Measurements from ENCODE around the gene GDI1. TPM values are rescaled to one million over a fixed set of nuclear protein-coding genes. Genes with fewer than 3 reads are reported as not detected.

GDI1 gene
- total RNA-seq, 2 donors from 2014 or later = 63.0 to 83.0 TPM

DNA sequence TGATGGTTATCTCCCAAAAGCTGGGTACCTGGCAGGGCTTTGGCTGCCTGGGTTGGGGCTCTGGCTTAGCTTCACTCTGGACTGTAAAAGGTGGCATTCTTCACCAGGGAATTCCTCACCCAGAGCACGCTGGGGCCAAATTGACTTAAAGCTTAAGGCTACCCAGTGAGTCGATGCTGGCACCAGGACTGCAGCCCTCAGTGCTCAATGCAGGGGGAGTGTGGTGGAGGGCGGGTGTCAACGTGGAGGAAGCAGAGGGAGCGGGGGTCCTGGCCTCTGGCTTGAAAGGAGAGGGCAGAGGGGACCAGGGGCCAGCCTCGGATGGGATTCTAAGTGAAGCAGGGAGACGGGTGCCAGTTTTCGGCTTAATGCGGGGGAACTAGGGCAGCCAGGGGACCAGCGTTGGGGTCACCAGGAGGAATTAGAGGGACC is 6.5 kb downstream of the GDI1 start:
- Histone ChIP-seq H3K9ac (ENCODE audit: low read depth in 2 of 2, low read length in 2 of 2) (peak overlapping the region; percentile 46 to 72), H3K9me3 (no peaks in the 10 kb centered on the region), H3K4me1 (no peaks in the 10 kb centered on the region), H3K27me3 (no peaks in the 10 kb centered on the region), H3K27ac (peak overlapping the region; percentile 65), H3K4me3 (peak overlapping the region; percentile 54), H3K36me3 (peaks cover under 1% of the 10 kb centered on the region)
- intact Hi-C loops (cut with DNase I) = no loop called here
- no peak for TF ChIP-seq CTCF (IDR thresholded peaks at IDR 0.05)
- DNase-seq = no peak

DNA sequence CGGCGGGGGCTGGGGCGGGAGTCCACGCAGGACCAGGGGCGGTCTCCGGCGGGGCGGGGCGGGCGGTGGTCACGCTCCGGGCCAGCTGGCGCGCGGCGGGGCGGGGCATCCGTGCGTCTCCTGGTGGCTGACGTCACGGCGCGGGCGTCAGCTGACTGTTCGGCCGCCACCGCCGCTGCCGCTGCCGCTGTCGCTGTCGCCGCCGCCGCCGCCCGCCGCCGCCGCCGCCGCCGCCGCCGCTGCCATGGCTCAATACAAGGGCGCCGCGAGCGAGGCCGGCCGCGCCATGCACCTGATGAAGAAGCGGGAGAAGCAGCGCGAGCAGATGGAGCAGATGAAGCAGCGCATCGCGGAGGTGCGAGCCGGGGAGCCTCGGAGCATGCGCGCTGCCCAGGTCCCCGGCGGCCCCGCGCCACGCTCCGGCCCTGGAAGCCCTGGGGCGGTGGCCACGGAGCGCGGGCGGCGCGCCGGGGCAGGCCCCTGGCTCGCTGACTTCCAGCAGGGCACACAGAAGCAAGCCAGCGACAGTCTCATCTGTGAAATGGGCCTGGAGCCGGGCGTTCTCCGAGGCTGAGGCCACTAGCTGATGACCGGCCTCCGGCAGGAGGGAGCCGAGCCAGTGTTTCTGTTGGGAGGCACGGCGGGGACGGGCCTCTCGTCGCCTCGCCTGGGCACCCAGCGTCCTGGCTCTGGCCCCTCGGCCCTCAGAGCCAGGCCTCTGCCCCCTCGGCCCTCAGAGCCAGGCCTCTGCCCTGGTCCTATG is 7.2 kb downstream of the GDI1 start, which contains the start of gene FAM50A:
FAM50A (plus strand) TSS at position 150 of the 763 bp plus-strand sequence; CDS start at position 245, 95 bp downstream.
- peak; percentile 79 for DNase-seq
- TF ChIP-seq CTCF (IDR thresholded peaks at IDR 0.05) = no peak
- peaks cover 7% of the 10 kb centered on the region for H3K36me3 ChIP-seq
- H3K27ac ChIP-seq = peak within 1 kb of the TSS; percentile 65
- H3K9me3 ChIP-seq = no peaks in the 10 kb centered on the region
- no peaks in the 10 kb centered on the region for H3K4me1 ChIP-seq
- no peaks in the 10 kb centered on the region for H3K27me3 ChIP-seq
- H3K4me3 ChIP-seq = peak within 1 kb of the TSS; percentile 54
- H3K9ac ChIP-seq (ENCODE audit: low read depth in 2 of 2, low read length in 2 of 2) = peak within 1 kb of the TSS; percentile 72 to 81
- intact Hi-C loops (cut with DNase I) = no loop called here

DNA sequence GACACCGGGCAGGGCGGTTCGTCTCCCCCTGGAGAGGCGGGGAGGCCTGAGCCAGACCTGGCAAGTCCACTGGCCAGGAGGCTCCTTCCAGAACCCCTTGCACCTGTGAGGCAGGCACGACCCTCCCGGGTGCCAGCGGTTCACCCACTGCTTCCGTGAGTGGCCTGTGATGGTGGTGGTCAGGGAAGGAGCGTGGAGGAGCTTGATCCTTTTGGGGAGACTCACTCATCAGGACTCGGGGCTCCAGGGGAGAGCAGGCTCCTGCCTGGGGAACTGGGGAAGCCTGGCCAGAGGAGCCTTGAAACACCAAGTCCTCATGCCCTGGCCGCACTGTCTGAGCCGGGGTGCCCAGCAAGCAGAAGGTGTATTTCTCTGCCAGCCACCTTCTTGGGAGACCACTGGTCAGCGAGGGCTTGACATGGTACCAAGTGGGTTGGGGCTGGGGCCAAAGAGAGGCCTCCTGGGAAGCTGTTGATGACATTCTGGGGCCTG is 7.8 kb downstream of the GDI1 start:
- intact Hi-C loops (cut with DNase I) = no loop called here
- Histone ChIP-seq H3K9me3 (no peaks in the 10 kb centered on the region), H3K27ac (peak overlapping the region; percentile 57), H3K9ac (ENCODE audit: low read depth in 2 of 2, low read length in 2 of 2) (peak overlapping the region; percentile 72 to 81), H3K27me3 (no peaks in the 10 kb centered on the region), H3K4me3 (peak overlapping the region; percentile 54), H3K36me3 (peaks cover 9% of the 10 kb centered on the region), H3K4me1 (no peaks in the 10 kb centered on the region)
- no peak for TF ChIP-seq CTCF (IDR thresholded peaks at IDR 0.05)
- no peak for DNase-seq

DNA sequence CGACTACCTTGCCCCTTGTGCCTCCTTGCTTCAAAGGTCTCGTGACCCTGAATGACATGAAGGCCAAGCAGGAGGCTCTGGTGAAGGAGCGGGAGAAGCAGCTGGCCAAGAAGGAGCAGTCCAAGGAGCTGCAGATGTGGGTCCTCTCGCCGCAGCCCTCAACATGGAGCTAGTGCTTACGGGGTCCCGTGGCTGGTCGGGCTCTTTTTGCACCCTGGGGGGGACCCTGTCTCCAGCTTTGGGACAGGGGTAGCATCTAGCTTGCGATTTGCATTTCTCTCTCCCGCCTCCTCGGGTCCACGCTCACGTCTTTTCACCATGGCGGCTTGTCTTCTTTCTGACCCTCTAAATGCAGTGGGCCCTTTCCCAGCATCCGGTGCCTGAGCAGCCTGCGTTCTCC is 8.8 kb downstream of the GDI1 start:
- Histone ChIP-seq H3K36me3 (peaks cover 9% of the 10 kb centered on the region), H3K4me3 (no peak overlapping the region), H3K27me3 (no peaks in the 10 kb centered on the region), H3K9ac (ENCODE audit: low read depth in 2 of 2, low read length in 2 of 2) (no peak overlapping the region), H3K27ac (no peak overlapping the region), H3K9me3 (no peaks in the 10 kb centered on the region), H3K4me1 (no peaks in the 10 kb centered on the region)
- intact Hi-C loops (cut with DNase I) = no loop called here
- no peak for DNase-seq
- TF ChIP-seq CTCF (IDR thresholded peaks at IDR 0.05) = no peak

GRCh38 chrX:154446430-154446829 is 9.5 kb downstream of the GDI1 start:
- H3K9ac ChIP-seq (ENCODE audit: low read depth in 2 of 2, low read length in 2 of 2) = no peak overlapping the region
- no peak overlapping the region for H3K4me3 ChIP-seq
- TF ChIP-seq CTCF (IDR thresholded peaks at IDR 0.05) = no peak
- H3K4me1 ChIP-seq = no peaks in the 10 kb centered on the region
- no peak overlapping the region for H3K27ac ChIP-seq
- H3K36me3 ChIP-seq = peaks cover 9% of the 10 kb centered on the region
- no peak for DNase-seq
- H3K27me3 ChIP-seq = no peaks in the 10 kb centered on the region
- no peaks in the 10 kb centered on the region for H3K9me3 ChIP-seq
- intact Hi-C loops (cut with DNase I) = no loop called here
